Putamen (tissue), 1 donor: ENCODE results near the gene CCDC201.
A peak's percentile ranks its signal among the peaks of the same experiment; 100 is the strongest.
"Not testable (repeated sequence)": the region's sequence is repeated elsewhere in the genome, so short reads cannot be mapped to it uniquely, and the experiment has no call there.

ENCODE experiments used
- DNase-seq: peaks from one replicate; pipeline ENCODE4 v3.0.0-alpha.2; 2016; ENCODE audit warnings: low spot score

Gene CCDC201

GRCh38 chr7:45874408-45875131, 1.7 kb upstream of the CCDC201 start:
- no peak for DNase-seq

DNA sequence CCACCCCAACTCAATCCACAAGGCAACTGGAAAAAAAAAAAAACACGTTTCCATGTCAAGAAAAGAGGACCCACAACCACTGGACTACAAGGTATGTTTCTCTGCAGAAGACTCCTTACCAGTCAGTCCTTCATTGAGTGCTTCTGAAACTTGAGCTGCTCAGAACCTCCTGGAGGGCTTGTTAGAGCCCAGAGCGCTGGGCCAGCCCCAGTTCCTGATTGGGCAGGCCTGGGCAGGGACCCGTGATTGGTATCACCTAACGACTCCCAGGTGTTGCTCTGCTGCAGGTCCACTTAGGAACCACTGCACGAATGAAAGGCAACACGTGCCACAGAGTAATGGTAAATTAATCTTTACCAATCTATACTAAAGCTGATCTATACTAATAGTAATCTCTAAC, 473 bp upstream of the CCDC201 start:
- no peak for DNase-seq

GRCh38 chr7:45872116-45873034, 507 bp downstream of the CCDC201 start:
- no peak for DNase-seq

GRCh38 chr7:45869426-45869825, 3.5 kb downstream of the CCDC201 start:
- DNase-seq = no peak

DNA sequence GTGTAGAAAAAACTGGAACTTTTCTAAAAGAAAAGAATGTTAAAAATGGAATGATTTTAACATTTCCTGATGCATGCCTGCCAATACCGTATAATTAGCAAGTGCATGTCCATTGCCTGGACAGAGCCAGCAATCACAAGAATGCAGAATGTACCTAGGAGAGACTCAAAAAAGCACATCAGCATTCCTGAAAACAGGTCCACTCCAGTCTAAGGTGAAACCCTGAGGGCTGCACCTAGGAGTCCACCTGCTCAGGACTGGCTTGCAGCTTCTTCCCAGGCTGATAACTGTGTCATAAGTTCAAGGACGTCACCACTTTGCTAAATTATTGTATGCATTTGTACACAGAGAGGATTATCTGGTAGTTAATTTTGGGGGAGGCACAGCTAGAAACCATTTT, 5.4 kb downstream of the CCDC201 start:
- DNase-seq = no peak

GRCh38 chr7:45865594-45866410, 7.1 kb downstream of the CCDC201 start:
- DNase-seq = no peak

DNA sequence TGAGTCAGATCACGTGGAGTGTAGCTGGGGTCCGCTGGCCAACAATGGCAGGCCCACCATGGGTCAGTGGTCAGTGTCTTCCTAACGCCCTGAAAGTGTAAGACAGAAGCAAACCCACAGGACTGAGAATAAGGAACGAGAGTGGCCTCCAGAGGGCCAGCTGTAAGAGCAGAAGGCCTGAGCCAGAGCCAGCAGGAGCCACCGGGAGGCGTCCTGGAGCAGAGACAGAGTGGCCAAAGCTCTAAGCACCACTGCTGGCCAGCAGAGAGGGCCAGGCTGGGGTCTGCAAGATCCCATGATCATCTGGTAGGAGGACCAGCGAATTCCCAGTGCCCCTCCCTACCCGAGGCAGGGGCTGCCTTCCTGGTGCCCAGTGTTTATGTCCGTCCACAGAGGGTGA, 9.2 kb downstream of the CCDC201 start:
- no peak for DNase-seq

DNA sequence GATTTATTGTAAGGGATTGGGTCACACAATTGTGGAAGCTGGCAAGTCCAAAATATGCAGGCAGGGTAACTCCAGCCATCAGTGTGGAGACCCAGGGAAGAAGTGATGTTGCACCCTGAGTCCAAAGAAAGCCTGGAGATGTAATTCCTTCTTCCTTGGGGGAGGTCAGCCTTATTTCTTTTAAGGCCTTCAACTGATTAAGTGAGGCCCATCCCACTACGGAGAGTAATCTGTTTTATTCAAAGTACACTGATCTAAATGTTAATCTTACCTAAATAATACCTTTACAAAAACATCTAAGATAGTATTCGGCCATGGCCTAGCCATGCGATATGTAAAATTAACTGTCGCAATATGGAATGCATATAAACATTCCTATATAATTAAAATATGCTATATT, 16.0 kb downstream of the CCDC201 start:
- DNase-seq = not testable (repeated sequence)

GRCh38 chr7:45855680-45856079, 17.2 kb downstream of the CCDC201 start:
- DNase-seq = not testable (repeated sequence)

- not testable (repeated sequence) for DNase-seq
Measured at GRCh38 chr7:45853491-45853890, 19.4 kb downstream of the CCDC201 start.

DNA sequence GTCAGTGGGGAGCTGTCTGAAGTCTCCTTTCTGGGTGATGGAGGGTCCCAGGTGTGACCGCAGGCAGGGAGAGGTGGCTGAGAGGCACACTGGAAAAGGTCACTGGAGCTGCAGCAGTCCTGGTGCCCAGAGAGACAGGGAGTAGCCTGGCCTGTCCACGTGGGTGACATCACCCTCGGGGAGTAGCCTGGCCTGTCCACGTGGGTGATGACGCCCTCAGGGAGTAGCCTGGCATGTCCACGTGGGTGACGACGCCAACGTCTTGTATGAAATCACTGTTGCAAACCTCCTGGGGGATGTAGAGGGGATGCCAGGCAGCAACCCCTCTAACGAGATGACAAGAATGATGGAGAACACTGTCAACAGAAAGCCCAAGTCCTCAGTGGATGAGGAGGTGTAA, 19.9 kb downstream of the CCDC201 start:
- not testable (repeated sequence) for DNase-seq

DNA sequence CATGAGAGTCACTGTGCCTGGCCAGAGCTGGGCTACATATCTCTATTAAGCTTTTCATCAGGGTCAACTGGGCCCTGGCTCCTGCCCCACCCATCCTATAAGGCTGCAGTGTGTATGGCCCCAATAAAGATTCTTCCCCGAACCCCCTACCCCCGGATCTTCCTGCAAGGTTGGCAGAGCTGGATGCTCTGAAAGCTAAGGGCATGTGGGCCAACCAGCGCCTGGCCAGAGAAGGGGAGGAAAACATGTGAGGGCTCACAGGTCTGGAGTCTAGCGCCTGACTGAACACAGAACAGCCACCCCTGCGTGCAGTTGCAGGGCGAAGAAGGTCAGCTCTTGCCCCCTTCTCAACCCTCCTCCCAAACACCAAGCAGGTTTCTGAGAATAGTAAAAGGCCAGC, 24.1 kb downstream of the CCDC201 start:
- not testable (repeated sequence) for DNase-seq

- DNase-seq = not testable (repeated sequence)
Measured at GRCh38 chr7:45846536-45846935, 26.3 kb downstream of the CCDC201 start.

DNA sequence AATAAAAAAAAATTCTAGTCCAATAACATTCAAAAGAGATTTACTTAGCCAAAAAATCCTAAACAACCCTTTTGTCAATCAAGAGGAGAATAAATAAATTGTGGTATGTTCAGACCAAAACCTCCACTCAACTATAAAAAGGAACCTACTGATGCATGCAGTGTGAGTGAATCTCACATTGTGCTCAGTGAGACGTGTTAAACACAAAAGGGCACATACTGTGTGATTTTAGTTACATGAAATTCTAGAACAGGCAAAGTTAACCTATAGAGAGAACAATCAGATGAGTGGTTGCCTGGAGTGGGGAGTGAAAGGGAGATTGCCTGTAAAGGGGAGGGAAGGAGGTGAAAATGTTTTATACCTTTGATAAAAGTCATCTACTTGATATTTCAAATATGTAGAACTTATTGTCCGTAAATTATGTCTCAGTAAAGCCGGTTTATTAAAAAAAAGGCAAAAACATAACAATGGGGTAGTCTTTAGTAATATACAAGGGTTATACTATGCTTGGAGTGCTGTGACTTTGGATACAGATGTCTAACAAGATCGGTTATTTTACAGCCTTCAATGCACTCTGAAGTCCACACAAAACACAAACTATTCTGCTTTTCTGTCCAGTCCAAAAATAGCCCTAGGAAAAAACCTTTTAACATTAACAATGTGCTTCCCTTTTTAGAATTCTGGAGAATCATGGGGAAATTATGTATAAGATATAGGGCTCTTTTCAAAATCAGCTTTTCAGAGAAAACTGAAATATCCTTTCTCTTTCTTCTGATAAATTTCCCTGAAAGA, 30.8 kb downstream of the CCDC201 start:
- not testable (repeated sequence) for DNase-seq

GRCh38 chr7:45838852-45839251, 34.0 kb downstream of the CCDC201 start:
- not testable (repeated sequence) for DNase-seq

DNA sequence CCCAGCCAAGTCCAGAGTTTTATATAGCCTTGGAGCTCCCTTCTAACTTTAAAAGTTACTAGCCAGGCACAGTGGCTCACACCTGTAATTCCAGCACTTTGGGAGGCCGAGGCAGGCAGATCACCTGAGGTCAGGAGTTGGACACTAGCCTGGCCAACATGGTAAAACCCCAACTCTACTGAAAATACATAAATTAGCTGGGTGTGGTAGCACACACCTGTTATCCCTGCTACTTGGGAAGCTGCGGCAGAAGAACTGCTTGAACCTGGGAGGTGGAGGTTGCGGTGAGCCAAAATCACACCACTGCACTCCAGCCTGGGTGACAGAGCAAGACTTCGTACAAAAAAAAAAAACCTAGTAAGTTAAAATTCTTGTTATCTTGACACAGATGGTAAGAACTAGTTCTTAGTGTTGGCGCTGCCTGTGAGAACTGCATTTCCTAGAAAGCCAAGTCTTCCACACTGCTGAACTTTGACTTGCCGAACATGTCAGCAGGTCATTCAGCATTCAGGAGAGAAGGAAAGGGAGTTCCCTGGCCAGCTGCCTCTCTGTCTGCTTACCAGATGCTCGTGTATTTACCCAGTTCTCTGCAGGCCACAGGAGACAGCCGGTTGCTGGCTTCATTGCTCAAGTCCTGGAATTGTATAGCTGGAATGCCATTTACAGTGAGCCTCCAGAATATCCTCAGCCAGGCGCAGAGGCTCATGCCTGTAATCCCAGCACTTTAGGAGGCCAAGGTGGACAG, 40.3 kb downstream of the CCDC201 start:
- DNase-seq = not testable (repeated sequence)

DNA sequence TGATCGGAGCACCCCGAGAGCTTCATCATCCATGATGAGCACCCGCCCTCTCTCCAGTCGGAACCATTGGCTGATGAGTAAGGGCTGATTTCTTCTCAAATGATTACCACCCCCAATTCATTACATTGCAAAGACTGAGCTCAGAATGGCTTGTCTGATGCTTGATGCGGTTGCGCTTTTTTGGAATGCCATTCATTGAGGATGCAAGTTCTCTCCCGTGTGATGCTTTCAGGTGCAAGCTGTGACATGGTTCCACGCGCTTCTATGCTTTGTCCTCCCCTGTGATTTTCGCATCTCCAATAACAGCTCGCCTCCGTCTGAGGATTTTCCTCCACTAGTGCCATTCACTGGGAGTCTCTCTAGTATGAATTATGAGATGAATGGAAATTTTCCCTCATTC, 43.0 kb downstream of the CCDC201 start:
- DNase-seq = peak; percentile 36

DNA sequence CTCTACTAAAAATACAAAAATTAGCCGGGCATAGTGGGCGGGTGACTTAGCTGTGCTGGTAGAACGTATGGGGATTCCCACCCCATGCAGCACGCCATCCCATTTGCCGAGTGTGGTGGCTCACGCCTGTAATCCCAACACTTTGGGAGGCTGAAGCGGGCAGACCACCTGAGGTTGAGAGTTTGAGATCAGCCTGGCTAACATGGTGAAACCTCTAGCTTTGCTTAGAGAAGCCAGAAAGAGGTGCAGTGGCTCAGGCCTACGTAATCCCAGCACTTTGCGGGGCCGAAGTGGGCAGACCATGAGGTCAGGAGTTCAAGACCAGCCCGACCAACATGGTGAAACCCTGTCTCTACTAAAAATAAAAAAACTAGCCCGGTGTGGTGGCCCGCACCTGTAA, 45.2 kb downstream of the CCDC201 start:
- not testable (repeated sequence) for DNase-seq

- not testable (repeated sequence) for DNase-seq
Measured at GRCh38 chr7:45826550-45826949, 46.3 kb downstream of the CCDC201 start.

GRCh38 chr7:45818763-45819162, 54.1 kb downstream of the CCDC201 start:
- DNase-seq = not testable (repeated sequence)

DNA sequence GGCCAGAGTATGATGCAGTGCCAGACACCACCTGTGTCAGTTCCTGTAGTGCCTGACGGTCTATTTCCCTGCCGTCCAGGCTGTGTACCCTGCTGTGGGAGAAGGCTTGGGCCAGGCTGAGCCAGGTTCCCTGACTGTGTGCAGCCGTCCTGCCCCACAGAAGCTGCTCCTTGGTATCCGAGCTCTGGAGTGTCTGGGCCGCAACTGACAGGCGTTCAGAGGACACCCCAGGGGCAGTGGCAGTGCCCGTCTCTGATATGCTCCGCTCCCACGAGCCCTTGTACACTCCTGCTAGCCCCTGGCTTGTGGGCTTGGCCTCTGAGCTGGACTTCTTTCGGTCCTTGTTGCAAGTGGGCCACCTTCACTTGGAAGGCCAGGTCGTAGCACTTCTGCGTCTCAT, 55.0 kb downstream of the CCDC201 start:
- not testable (repeated sequence) for DNase-seq
